Stimulated activated CD4-positive, alpha-beta T cell treated with anti-CD3 and anti-CD28 coated beads, TNF-alpha, amount 100 ng/mL, for 48 hours (primary cell): ENCODE results near the gene MOB3C.

ENCODE experiments used
- DNase-seq, 3 donors: peaks; one replicate each; pipeline ENCODE4 v3.0.0-alpha.2; 2020; ENCODE audit warnings: low read depth in 3 of 3

Gene MOB3C

DNA sequence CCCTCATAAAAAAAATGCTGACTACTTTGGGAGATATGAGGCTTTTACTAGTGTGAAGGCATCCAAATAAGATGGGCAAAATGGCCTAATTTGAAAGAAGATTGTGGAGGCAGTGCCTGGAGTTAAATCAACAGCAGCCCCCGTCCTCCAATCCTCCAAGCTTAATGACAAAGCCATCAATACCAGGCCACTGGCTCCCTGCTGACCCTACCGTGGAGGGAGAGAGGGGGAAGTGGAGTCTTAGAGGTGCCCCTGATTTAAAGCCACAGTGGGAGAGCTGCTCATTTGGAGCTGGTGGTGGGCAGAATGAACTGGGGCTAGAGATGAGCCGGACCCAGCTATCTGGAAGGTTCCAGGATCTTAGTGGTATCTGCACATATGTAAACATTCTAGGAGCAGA is 40.8 kb downstream of the MOB3C start:
- no peak for DNase-seq

DNA sequence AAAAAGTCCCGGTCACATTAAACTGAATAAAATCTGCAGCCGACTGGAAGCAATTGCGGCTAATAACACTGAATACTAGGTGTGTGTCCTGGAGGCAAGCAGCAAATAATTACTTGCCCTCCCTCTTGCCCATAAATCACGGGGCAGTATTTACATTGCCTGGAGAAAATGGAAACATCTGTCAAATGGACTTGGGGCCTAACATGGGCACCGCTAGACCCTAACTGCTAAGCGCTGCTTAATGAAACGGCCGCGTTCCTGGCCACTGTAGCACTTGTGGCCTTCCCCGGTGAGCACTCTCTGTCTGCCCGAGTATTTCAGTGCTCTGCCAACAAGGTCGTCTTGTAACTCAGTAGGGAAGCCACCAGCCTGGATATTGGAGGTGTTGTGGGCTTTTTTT is 41.3 kb downstream of the MOB3C start:
- no peak for DNase-seq

DNA sequence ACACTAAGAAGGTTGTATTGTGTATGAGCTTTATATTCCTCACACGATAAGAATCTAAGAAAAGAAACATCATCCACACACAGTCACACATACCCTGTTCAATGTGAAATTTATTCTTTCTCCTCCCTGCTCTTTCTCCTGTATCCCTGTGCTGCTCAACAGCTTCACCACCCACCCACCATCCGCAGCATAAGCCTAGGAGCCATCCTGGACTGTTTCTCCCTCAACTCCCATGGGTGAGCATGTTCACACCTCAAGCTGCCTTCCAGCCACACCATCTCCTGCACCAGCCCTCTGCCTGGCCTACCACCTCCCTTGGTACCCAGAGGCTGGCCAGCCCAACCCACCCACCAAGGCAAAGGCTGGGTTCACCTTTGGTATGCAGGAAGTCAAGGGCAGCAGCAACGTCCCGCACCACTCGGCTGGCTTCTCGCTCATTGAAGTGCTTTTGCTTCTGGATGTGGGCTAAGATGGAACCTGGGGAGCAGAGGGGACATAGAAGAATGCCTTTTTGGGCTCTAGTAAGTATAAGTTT is 44.9 kb downstream of the MOB3C start:
- no peak for DNase-seq

DNA sequence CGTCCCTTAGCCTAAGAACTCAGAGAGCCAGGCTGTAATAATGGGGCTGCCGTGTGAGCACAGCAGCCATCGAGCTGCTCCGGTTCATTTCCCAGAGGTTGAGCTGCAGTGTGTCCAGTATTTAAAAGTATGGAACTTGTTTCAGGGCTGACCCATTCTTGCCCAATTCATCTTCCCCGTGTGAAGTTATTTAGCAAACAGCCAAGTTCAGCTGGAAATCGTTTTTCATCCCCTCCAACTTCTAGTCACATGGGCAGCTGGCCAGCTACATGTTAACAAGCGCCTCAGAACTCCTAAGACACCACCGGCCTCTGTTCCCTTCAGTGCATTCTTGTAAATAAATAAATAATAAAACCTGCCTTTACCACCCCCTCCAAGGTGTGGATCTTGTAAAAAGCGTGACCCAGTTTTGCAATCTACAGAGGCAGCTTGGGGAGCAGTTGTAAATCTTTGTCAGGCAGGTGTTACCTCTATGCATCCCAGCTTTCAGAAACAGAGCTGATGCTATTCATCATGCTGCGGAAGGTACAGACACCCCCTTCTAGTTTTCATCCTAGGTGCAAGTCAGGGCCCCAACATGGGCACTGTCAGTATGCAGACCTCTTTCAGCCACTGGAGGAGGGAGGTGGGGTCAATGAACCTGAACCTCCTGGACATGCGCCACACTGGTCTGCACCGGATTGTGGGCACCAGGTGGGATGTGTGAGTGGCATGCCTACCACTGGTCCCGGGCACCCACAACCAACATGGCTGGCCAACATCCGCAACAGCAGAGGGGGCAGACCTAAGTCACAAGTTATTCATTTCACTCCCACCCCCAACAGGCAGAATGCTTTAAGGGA is 46.5 kb downstream of the MOB3C start:
- no peak for DNase-seq

DNA sequence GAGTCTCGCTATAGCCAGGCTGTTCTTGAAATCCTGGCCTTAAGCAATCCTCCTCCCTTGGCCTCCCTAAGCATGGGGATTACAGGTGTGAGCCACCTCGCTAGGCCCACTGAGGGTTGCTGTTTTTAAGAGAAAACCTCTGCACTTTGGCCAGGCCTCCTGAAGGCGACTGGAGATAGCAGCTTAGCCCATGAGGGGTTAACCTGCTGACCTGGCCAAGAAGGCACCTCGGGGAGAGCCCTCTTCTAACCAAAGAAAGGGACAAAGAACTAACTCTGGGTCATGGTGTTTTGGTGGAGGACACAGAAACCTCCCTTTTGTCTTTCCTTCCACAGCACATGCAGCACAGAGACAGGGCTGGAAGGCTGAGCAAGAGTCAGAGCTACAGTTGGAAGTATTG is 47.5 kb downstream of the MOB3C start:
- DNase-seq = no peak

DNA sequence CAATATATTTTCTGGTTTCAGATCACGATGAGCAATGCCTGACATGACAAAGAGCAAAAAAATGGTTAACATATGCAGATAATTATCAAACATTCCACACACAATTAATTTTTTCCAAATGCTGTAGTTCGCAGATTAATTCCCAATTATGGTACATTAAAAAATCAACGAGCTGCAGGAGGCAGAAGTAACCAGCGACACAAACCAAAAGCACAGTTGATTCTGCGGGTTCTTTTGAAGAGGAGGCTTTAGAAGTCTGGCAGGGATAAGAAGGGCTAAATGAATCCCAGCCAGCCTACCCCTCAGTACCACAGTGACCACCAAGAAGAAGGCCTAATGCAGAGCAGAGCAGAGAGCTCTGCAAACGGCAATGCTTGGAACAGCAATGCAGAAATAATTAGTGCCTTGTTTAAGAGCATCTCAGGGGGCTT is 48.1 kb downstream of the MOB3C start:
- no peak for DNase-seq

DNA sequence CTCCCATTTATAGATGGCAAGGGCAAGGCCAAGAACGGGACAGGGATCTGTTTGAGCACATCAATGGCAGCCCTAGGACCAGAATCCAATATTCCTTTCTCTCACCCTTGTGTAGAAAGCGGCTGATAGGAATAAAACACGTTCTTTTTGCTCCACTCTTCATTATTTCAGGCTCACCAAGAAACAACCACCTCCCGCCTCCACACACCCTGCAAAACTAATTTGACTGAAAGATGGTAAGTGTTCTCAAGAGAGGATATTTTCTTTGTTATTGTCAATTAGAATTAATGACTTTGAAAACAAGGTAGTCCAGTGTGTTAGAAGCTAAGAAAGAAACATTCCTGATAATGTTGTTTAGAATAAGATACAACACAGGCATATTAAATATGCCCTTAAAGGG is 53.3 kb downstream of the MOB3C start:
- no peak for DNase-seq

- DNase-seq = no peak
Observed at GRCh38 chr1:46562498-46562897, 54.1 kb downstream of the MOB3C start.

- DNase-seq = no peak
Observed at GRCh38 chr1:46558966-46559365, 57.6 kb downstream of the MOB3C start.

GRCh38 chr1:46558141-46558963 is 58.3 kb downstream of the MOB3C start:
- DNase-seq = no peak
